Keratinocyte (primary cell): ENCODE measurements around the gene GCK.

Experiments
- CTCF ChIP-seq, 3 experiments: IDR thresholded peaks in 1 of 3; conservative IDR thresholded peaks in 1 of 3; optimal IDR thresholded peaks in 1 of 3; 2 replicates in 2 of 3; 3 replicates in 1 of 3; pipeline versions ENCODE3 to v1.5.1; 2011; ENCODE audit warnings: low read length in 3 of 3, mild to moderate bottlenecking in 3 of 3, moderate library complexity in 2 of 3, control low read depth in 1 of 3, inconsistent platforms in 1 of 3; ENCODE audit not compliant: insufficient read depth in 2 of 3; ENCODE audit errors: extremely low read depth in 1 of 3
- EZH2 ChIP-seq: IDR thresholded peaks from one replicate; pipeline ENCODE4 v1.6.1; 2012; ENCODE audit warnings: inconsistent platforms, mild to moderate bottlenecking, low read length, moderate library complexity

GRCh38 chr7:44212018-44212417, 22.8 kb upstream of the GCK start:
- TF ChIP-seq CTCF (optimal IDR thresholded peaks at IDR 0.05 in 1 of 3, IDR thresholded peaks at IDR 0.05 in 1 of 3, conservative IDR thresholded peaks at IDR 0.05 in 1 of 3; ENCODE audit: extremely low read depth in 1 of 3, insufficient read depth in 2 of 3, low read length in 3 of 3) (no peak), EZH2 (no peak)
